Astrocyte (in vitro differentiated cells and primary cell): ENCODE results near the gene CLIP3. TPM values are rescaled to one million over a fixed set of nuclear protein-coding genes. Genes with fewer than 3 reads are reported as not detected.

Experiments
- DNase-seq: peaks from one replicate; pipeline ENCODE4 v3.0.0-alpha.2; 2010; ENCODE audit warnings: low read depth
- FAIRE-seq: peaks from 2 replicates; lab custom pipeline; 2011; peaks lifted over from hg19 to GRCh38; lab: Jason Lieb, UNC
- H2AFZ ChIP-seq: 2 replicates; pipeline ENCODE4 v1.6.0; 2012; ENCODE audit warnings: low read depth, low read length, inconsistent platforms
- H3K27ac ChIP-seq: 2 replicates; pipeline ENCODE4 v1.5.1; 2011; ENCODE audit warnings: low read depth, low read length, inconsistent platforms
- H3K27me3 ChIP-seq: 2 replicates; pipeline ENCODE4 v1.6.0; 2011; ENCODE audit warnings: low read length, inconsistent platforms; ENCODE audit not compliant: insufficient read depth
- H3K36me3 ChIP-seq: 2 replicates; pipeline ENCODE4 v1.5.1; 2011; ENCODE audit warnings: low read length, inconsistent platforms; ENCODE audit not compliant: insufficient read depth
- H3K4me1 ChIP-seq: 2 replicates; pipeline ENCODE4 v1.5.1; 2011; ENCODE audit warnings: low read length, inconsistent platforms; ENCODE audit not compliant: insufficient read depth
- H3K4me2 ChIP-seq: 2 replicates; pipeline ENCODE4 v1.6.0; 2012; ENCODE audit warnings: low read length, inconsistent platforms
- H3K4me3 ChIP-seq: 2 replicates; pipeline ENCODE4 v1.5.1; 2011; ENCODE audit warnings: low read depth, mild to moderate bottlenecking, low read length, inconsistent platforms; ENCODE audit not compliant: insufficient read depth
- H3K79me2 ChIP-seq: 2 replicates; pipeline ENCODE4 v1.6.0; 2012; ENCODE audit warnings: mild to moderate bottlenecking, low read length, inconsistent platforms; ENCODE audit not compliant: insufficient read depth
- H3K9ac ChIP-seq: 2 replicates; pipeline ENCODE4 v1.6.0; 2012; ENCODE audit warnings: mild to moderate bottlenecking, low read length, inconsistent platforms
- H3K9me3 ChIP-seq: 2 replicates; pipeline ENCODE4 v1.5.1; 2012; ENCODE audit warnings: low read depth, mild to moderate bottlenecking, low read length, inconsistent platforms; ENCODE audit not compliant: insufficient read depth
- H4K20me1 ChIP-seq: 2 replicates; pipeline ENCODE4 v1.6.0; 2012; ENCODE audit warnings: low read length, inconsistent platforms; ENCODE audit not compliant: insufficient read depth
- H3K27ac Mint-ChIP-seq: one replicate; pipeline ENCODE4 v1.8.0; 2021; ENCODE audit warnings: mild to moderate bottlenecking, mixed read lengths; ENCODE audit not compliant: unreplicated experiment
- H3K27me3 Mint-ChIP-seq: one replicate; pipeline ENCODE4 v1.8.0; 2021; ENCODE audit warnings: low read depth, mixed read lengths; ENCODE audit not compliant: unreplicated experiment
- H3K36me3 Mint-ChIP-seq: one replicate; pipeline ENCODE4 v1.8.0; 2021; ENCODE audit warnings: low read depth, mixed read lengths; ENCODE audit not compliant: unreplicated experiment
- H3K4me1 Mint-ChIP-seq: one replicate; pipeline ENCODE4 v1.8.0; 2021; ENCODE audit warnings: low read depth, mixed read lengths; ENCODE audit not compliant: unreplicated experiment
- H3K4me3 Mint-ChIP-seq: one replicate; pipeline ENCODE4 v1.8.0; 2021; ENCODE audit warnings: mild to moderate bottlenecking, moderate library complexity, mixed read lengths; ENCODE audit not compliant: unreplicated experiment
- H3K9me3 Mint-ChIP-seq: one replicate; pipeline ENCODE4 v1.8.0; 2021; ENCODE audit warnings: mild to moderate bottlenecking, mixed read lengths; ENCODE audit not compliant: unreplicated experiment
- EZH2 ChIP-seq: IDR thresholded peaks from 2 replicates; pipeline ENCODE4 v1.6.1; 2012; ENCODE audit warnings: mild to moderate bottlenecking, low read length, inconsistent platforms; ENCODE audit not compliant: insufficient read depth
- total RNA-seq: library from RNA; stranded (reverse); gene quantifications from 2 replicates; pipeline ENCODE4 v1.2.1, GENCODE V29; 2021
- TF ChIP-seq, protein P1 (sequence below): IDR thresholded peaks from 2 replicates; pipeline ENCODE4 v1.5.1; 2011; ENCODE audit warnings: low read depth, mild to moderate bottlenecking, inconsistent platforms, low read length, moderate library complexity; ENCODE audit not compliant: insufficient read depth

The CLIP3 gene
- total RNA-seq, 1 donor from 2014 or later: 57.4 TPM

DNA sequence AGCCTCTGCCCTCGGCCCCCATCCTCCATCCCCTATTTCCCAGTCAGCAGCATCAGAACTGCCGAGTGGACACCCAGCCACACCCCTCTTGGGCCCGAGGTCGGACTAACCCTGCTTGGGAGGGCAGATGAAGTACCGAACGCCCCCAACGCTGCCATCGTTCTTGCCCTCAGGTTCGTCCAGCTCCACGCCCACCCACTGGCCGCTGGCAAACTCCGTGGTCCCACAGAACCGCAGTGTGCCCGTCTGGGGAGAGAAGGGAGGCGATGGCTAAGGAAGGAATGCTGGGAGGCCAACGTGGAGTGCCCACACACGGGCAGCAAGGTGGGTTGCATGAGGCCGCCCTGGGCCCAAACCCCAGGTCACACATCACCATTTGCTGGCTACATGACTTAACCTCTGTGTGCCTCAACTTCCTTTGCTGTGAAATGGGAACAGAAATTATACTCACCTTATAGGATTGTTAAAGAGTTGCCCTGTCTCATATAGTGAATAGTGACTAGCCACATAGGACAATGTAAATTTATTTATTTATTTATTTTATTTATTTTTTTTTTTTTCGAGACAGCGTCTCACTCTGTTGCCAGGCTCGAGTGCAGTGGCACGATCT is 13.5 kb downstream of the CLIP3 start:
- TF ChIP-seq, protein P1, sequence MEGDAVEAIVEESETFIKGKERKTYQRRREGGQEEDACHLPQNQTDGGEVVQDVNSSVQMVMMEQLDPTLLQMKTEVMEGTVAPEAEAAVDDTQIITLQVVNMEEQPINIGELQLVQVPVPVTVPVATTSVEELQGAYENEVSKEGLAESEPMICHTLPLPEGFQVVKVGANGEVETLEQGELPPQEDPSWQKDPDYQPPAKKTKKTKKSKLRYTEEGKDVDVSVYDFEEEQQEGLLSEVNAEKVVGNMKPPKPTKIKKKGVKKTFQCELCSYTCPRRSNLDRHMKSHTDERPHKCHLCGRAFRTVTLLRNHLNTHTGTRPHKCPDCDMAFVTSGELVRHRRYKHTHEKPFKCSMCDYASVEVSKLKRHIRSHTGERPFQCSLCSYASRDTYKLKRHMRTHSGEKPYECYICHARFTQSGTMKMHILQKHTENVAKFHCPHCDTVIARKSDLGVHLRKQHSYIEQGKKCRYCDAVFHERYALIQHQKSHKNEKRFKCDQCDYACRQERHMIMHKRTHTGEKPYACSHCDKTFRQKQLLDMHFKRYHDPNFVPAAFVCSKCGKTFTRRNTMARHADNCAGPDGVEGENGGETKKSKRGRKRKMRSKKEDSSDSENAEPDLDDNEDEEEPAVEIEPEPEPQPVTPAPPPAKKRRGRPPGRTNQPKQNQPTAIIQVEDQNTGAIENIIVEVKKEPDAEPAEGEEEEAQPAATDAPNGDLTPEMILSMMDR: no peak
- H3K4me1 Mint-ChIP-seq: no peaks in the 10 kb centered on the region
- Histone ChIP-seq H3K27ac (no peak overlapping the region), H3K27me3 (no peaks in the 10 kb centered on the region), H2AFZ (no peak overlapping the region), H3K9ac (no peak overlapping the region), H3K4me1 (peaks cover 4% of the 10 kb centered on the region), H3K9me3 (no peaks in the 10 kb centered on the region), H3K79me2 (no peaks in the 10 kb centered on the region), H4K20me1 (no peaks in the 10 kb centered on the region), H3K4me3 (no peak overlapping the region), H3K36me3 (peaks cover 2% of the 10 kb centered on the region), H3K4me2 (no peak overlapping the region)
- H3K36me3 Mint-ChIP-seq: peaks cover 28% of the 10 kb centered on the region
- DNase-seq (no peak), FAIRE-seq (no peak)
- H3K4me3 Mint-ChIP-seq: no peak overlapping the region
- no peak overlapping the region for H3K27ac Mint-ChIP-seq
- no peaks in the 10 kb centered on the region for H3K9me3 Mint-ChIP-seq
- no peaks in the 10 kb centered on the region for H3K27me3 Mint-ChIP-seq

DNA sequence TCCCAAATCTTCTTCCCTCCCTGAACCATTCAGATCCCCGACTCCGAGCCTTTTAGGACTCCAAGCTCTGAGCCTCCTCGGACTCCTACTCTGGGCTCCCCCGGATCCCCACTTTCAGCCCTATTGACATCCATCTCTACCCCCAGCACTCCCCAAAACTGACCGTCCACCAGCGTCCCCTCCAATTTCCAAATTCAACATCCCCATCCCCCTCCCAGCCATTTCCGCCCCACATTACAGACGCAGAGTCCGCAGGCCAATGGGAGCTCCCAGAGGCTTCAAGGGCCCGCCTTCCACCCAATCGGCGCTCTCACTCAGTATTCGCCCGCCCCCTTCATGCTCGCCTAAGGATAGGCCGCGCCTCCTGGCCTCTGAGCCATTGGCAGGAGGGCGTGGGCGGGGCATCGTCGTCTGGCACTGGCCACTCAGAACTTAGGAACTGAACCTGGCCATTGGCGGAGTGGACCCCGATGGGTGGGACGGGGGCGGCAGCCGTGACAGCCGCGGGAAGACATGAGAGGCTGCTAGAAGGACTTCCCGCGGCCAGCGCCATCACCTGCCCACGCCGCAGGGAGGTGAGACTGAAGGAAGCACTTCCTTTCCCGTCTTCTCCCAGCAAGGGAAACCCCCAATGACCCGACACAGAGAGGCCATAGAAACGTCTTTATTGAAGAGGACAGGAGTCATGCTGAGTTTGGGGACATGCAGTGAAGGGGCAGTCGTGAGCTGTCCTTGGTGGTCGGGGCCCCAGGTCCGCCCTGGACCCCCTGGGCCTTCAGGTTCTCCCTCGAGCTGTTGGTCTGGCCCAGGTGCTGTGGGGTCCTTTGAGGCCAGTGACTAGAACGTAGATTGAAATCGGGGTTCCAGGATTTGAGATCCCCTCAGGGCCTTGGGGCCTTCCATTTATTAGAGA is 18.4 kb downstream of the CLIP3 start, which contains the start of gene ALKBH6:
ALKBH6 (minus strand) TSS at position 202 of the 913 bp plus-strand sequence. CDS start 816 bp downstream, outside the sequence.
- DNase-seq (peak; percentile 95), FAIRE-seq (peak; percentile 65)
- no peaks in the 10 kb centered on the region for H3K9me3 Mint-ChIP-seq
- Histone ChIP-seq H3K9ac (peak within 1 kb of the TSS; percentile 97), H3K4me2 (peak within 1 kb of the TSS; percentile 100), H3K27ac (peak within 1 kb of the TSS; percentile 70), H3K4me3 (peak within 1 kb of the TSS; percentile 98), H2AFZ (peak within 1 kb of the TSS; percentile 88), H3K4me1 (peaks cover 15% of the 10 kb centered on the region), H4K20me1 (no peaks in the 10 kb centered on the region), H3K9me3 (no peaks in the 10 kb centered on the region), H3K79me2 (peaks cover 8% of the 10 kb centered on the region), H3K36me3 (peaks cover 2% of the 10 kb centered on the region), H3K27me3 (no peaks in the 10 kb centered on the region)
- peak within 1 kb of the TSS; percentile 98 for H3K4me3 Mint-ChIP-seq
- no peaks in the 10 kb centered on the region for H3K4me1 Mint-ChIP-seq
- H3K27me3 Mint-ChIP-seq: peaks cover 3% of the 10 kb centered on the region
- H3K36me3 Mint-ChIP-seq: peaks cover 26% of the 10 kb centered on the region
- TF ChIP-seq, protein P1: no peak
- TF ChIP-seq EZH2: no peak
- H3K27ac Mint-ChIP-seq: peak within 1 kb of the TSS; percentile 97
